DND-41 (cell line): ENCODE data around the gene RNF175.

Experiments used
- ATAC-seq: fragments of 200-7000 bp; cut with Tn5 transposase; 3 replicates; pipeline ENCODE4 v1.9.1; 2021; ENCODE audit warnings: low read depth; ENCODE audit not compliant: insufficient read depth
- DNase-seq: peaks from one replicate; pipeline ENCODE4 v3.0.0-alpha.2; 2020
- H2AFZ ChIP-seq: 2 replicates; pipeline ENCODE4 v1.6.0; 2012; ENCODE audit warnings: low read depth, low read length
- H3K27ac ChIP-seq: 2 replicates; pipeline ENCODE4 v1.5.1; 2012; ENCODE audit warnings: low read length, inconsistent platforms
- H3K27me3 ChIP-seq: fragments of 200-600 bp; sonication (generic); 2 replicates; pipeline ENCODE4 v1.6.0; 2012; ENCODE audit warnings: low read length, mild to moderate bottlenecking, inconsistent platforms; ENCODE audit not compliant: insufficient read depth, poor library complexity
- H3K36me3 ChIP-seq: 2 replicates; pipeline ENCODE4 v1.5.1; 2012; ENCODE audit warnings: low read length, inconsistent platforms; ENCODE audit not compliant: insufficient read depth
- H3K4me1 ChIP-seq: 2 replicates; pipeline ENCODE4 v1.5.1; 2012; ENCODE audit warnings: mild to moderate bottlenecking, low read length; ENCODE audit not compliant: insufficient read depth
- H3K4me2 ChIP-seq: 2 replicates; pipeline ENCODE4 v1.6.0; 2012; ENCODE audit warnings: mild to moderate bottlenecking, moderate library complexity, low read length, inconsistent platforms; ENCODE audit not compliant: insufficient read depth
- H3K4me3 ChIP-seq, 2 experiments: fragments of 200-600 bp in 1 of 2; shearing (Covaris generic) in 1 of 2; 2 replicates each; pipeline ENCODE4 v1.5.1; 2012 to 2016; ENCODE audit warnings: inconsistent platforms in 2 of 2, low read length in 2 of 2, mild to moderate bottlenecking in 2 of 2, low read depth in 1 of 2, moderate library complexity in 1 of 2
- H3K79me2 ChIP-seq: 2 replicates; pipeline ENCODE4 v1.6.0; 2012; ENCODE audit warnings: low read length, inconsistent platforms; ENCODE audit not compliant: insufficient read depth
- H3K9ac ChIP-seq: 2 replicates; pipeline ENCODE4 v1.6.0; 2012; ENCODE audit warnings: low read depth, mild to moderate bottlenecking, inconsistent platforms, low read length, moderate library complexity
- H3K9me3 ChIP-seq: 2 replicates; pipeline ENCODE4 v1.5.1; 2012; ENCODE audit warnings: low read length, moderate library complexity, mild to moderate bottlenecking, inconsistent platforms; ENCODE audit not compliant: insufficient read depth, severe bottlenecking
- H4K20me1 ChIP-seq: 2 replicates; pipeline ENCODE4 v1.6.0; 2012; ENCODE audit warnings: low read length; ENCODE audit not compliant: insufficient read depth
- CTCF ChIP-seq: IDR thresholded peaks from 2 replicates; pipeline ENCODE4 v1.5.1; 2012; ENCODE audit warnings: borderline replicate concordance, low read length, moderate library complexity, mild to moderate bottlenecking; ENCODE audit not compliant: poor library complexity, severe bottlenecking; ENCODE audit errors: extremely low read depth
- EZH2 ChIP-seq: IDR thresholded peaks from 3 replicates; pipeline ENCODE4 v1.6.1; 2012; ENCODE audit warnings: borderline replicate concordance, low read depth, mild to moderate bottlenecking, moderate library complexity, low read length, inconsistent platforms; ENCODE audit not compliant: severe bottlenecking

The RNF175 gene

GRCh38 chr4:153729895-153730294, 29.9 kb downstream of the RNF175 start:
- Histone ChIP-seq H2AFZ (no peak overlapping the region), H3K79me2 (no peaks in the 10 kb centered on the region), H3K9me3 (no peaks in the 10 kb centered on the region), H3K4me3 (no peak overlapping the region), H3K4me1 (no peaks in the 10 kb centered on the region), H3K36me3 (no peaks in the 10 kb centered on the region), H3K27me3 (no peaks in the 10 kb centered on the region), H3K27ac (no peak overlapping the region), H3K4me2 (no peak overlapping the region), H4K20me1 (no peaks in the 10 kb centered on the region), H3K9ac (no peak overlapping the region)
- DNase-seq, result no peak
- no peak for ATAC-seq
- TF ChIP-seq CTCF, result no peak
- no peak for TF ChIP-seq EZH2

DNA sequence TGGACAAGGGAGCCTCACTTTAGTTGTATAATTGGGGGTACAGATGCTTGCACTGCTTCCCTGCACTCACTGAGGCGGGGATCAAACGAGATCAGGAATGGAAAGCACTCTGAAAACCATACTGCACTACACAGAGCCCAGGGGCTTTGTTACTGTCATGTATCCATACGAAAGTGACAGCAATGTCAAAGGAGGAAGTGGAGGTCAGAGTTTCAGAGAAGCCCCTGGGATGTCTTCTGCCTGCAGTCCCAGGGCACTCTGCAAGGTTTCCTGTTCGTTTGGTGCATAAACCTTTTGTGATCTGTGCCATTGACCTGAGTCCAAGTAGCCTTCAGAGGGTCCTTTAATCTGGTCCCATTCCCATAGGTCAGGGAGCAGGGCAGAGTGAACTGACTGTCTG, 31.2 kb downstream of the RNF175 start:
- no peaks in the 10 kb centered on the region for H3K36me3 ChIP-seq
- H3K9ac ChIP-seq, result no peak overlapping the region
- no peaks in the 10 kb centered on the region for H3K27me3 ChIP-seq
- no peaks in the 10 kb centered on the region for H3K9me3 ChIP-seq
- H2AFZ ChIP-seq, result no peak overlapping the region
- H3K4me2 ChIP-seq, result no peak overlapping the region
- DNase-seq (no peak), ATAC-seq (no peak)
- H4K20me1 ChIP-seq, result no peaks in the 10 kb centered on the region
- H3K4me1 ChIP-seq, result no peaks in the 10 kb centered on the region
- H3K27ac ChIP-seq, result no peak overlapping the region
- H3K79me2 ChIP-seq, result no peaks in the 10 kb centered on the region
- TF ChIP-seq CTCF, result no peak
- TF ChIP-seq EZH2, result no peak
- H3K4me3 ChIP-seq, result no peak overlapping the region

DNA sequence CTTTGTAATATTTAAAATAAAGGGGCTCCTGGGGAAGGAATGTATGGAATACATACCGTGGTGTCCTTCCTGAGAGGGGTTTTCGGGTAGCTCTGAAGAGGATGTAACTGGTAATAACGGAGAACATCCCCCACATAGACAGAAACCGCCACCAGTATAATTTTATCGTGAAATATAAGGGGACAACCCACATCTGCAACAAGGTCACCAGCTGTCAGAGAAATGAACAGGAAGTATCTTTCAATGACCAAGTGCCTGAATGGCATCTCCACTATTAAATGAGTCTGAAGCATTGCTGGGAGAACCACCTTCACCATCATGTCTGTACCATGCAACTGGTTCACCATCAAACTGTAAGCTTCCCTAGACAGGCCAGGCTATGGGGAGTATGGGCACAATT, 31.7 kb downstream of the RNF175 start:
- H3K4me2 ChIP-seq, result no peak overlapping the region

More for the DNA sequence above, 31.7 kb downstream of the RNF175 start:
- Histone ChIP-seq H4K20me1 (no peaks in the 10 kb centered on the region), H2AFZ (no peak overlapping the region), H3K27me3 (no peaks in the 10 kb centered on the region), H3K36me3 (no peaks in the 10 kb centered on the region), H3K27ac (no peak overlapping the region), H3K79me2 (no peaks in the 10 kb centered on the region), H3K4me3 (no peak overlapping the region), H3K4me1 (no peaks in the 10 kb centered on the region), H3K9ac (no peak overlapping the region), H3K9me3 (no peaks in the 10 kb centered on the region)
- no peak for ATAC-seq
- DNase-seq, result no peak
- TF ChIP-seq EZH2 (no peak), CTCF (no peak)
